Measurements from ENCODE around the gene MAP1S. TPM values are rescaled to one million over a fixed set of nuclear protein-coding genes. Genes with fewer than 3 reads are reported as not detected.

MAP1S gene
- polyA plus RNA-seq, 3 donors = 33.9 to 40.7 (median 39.4) TPM

DNA sequence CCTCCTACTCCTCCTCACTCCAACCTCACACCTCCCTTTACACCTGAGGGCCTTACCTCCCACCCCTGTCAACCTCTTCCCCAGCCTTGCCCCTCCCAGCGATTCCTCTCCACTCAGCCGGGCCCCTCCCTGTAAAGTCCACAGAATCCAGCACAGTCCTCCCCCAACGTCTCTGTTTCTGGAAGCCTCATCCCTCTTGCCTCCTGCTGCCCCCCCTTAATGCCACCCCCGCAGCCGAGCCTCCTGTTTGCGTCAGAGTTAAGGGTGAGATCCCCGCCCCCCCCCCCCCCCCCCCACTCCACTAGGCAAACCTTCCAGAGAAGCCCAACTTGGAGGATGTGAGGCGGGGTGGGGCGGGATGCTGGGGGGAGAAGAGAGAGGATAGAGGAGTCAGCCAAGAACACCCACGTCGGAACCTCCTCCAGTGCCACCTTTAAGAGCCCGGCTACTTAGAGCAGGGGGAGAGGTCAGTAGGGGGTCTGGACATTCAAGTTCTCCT is 33.2 kb upstream of the MAP1S start:
- no peak for DNase-seq (ENCODE audit: extremely low read depth in 1 of 11, low read depth in 9 of 11, low spot score in 4 of 11)

DNA sequence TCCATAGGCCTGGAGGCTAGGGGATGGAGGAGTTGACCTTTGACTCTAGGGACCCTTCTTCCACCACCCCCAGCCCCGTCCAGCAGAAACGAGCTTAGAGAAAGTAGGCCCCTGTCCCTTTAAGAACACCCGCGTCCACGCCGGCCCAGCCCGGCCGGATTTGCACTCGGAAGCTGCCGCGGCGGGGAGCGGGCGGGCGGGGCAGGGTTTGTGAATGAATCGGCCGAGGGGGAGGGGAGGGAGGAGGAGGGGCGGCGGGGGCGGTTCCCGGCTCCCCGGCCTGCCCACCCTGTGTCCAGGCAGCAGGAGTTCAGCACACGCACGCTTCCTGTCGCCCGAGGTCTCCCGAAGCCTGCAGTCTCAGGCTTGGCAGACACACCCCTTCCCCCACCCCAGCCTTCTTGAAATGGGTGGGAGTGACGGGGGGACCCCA is 32.7 kb upstream of the MAP1S start:
- no peak for DNase-seq (ENCODE audit: extremely low read depth in 1 of 11, low read depth in 9 of 11, low spot score in 4 of 11)

- no peak for DNase-seq (ENCODE audit: extremely low read depth in 1 of 11, low read depth in 9 of 11, low spot score in 4 of 11)
Measured at GRCh38 chr19:17687141-17687856, 32.0 kb upstream of the MAP1S start.

DNA sequence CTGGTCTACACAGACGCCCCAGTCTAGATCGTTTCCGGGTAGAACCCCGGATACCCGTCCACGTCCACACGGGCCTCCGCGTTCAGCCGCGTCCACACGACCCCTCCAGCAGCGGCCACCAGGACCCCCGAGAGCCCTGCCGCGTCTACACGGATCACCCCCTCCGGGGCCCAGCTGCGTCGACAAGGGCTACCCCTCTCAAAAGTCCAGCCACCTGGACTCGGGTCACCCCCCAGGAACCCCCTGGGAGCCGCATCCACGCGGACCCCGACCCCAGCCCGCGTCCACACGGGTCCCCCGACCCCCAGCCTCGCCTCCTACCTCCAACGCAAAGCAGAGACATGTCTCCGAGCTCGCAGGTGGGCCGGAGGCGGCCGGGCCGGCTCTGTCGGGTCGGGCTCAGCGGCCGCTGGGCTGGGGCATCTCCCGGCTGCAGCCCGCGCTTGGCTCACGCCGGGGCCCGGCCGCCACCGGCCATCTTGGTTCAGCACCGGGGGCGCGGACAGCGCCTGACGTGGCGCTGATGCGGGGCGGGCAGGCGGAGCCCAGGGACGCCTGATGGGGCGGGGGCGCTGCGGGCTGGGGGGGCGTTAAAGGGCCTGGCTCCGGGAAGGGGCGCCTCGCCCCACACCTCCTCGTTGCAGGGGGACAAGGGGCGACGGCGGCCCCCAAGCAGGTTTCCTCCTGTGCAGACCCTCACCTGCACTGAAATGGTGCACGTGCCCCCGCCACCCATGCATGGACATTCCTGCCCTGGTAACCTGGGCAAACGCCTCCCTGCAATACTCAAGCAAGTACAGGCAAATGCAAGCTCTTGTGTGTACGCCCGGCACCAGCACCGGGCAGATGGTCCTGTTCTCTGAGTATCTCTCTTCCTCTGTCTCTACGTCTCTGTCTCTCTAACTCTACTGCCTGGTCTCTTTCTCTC is 31.2 kb upstream of the MAP1S start, which contains the start of gene UNC13A:
UNC13A (minus strand) TSS at position 498 of the 928 bp plus-strand sequence; CDS start at position 343, 155 bp downstream.
- DNase-seq (ENCODE audit: extremely low read depth in 1 of 11, low read depth in 9 of 11, low spot score in 4 of 11) = peak in 10 of 11 donors; percentile 33 to 70 (median 58)

DNA sequence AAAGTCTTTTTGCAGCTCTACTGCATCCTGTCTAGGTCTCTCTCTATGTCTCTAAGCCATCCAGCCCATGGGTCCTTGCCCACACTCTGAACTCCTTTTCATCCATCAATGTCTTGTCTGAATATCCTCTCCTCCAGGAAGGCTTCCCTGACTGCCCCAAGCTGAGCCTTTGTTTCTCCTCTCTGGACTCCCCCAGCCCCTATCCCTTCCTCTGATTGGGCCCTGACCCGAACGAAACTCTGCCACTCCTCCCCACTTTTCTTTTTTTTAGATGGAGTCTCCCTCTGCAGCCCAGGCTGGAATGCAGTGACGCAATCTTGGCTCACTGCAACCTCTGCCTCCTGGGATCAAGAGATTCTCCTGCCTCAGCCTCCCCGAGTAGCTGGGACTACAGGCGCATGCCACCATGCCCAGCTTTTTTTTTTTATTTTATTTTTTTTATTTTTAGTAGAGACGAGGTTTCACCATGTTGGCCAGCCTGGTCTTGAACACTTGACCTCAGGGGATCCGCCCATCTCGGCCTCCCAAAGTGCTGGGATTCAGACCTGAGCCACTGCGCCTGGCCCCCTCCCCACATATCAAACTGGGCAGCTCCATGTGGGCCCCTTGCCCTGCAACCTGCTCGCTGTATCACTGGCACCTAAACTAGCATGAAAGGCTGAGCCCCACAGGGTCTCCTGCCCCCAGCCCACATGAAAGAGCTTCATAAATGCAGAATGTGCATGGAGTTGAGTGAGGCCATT is 30.3 kb upstream of the MAP1S start:
- DNase-seq (ENCODE audit: extremely low read depth in 1 of 11, low read depth in 9 of 11, low spot score in 4 of 11) = no peak

GRCh38 chr19:17692566-17692965 is 26.7 kb upstream of the MAP1S start:
- DNase-seq (ENCODE audit: extremely low read depth in 1 of 11, low read depth in 9 of 11, low spot score in 4 of 11) = no peak

DNA sequence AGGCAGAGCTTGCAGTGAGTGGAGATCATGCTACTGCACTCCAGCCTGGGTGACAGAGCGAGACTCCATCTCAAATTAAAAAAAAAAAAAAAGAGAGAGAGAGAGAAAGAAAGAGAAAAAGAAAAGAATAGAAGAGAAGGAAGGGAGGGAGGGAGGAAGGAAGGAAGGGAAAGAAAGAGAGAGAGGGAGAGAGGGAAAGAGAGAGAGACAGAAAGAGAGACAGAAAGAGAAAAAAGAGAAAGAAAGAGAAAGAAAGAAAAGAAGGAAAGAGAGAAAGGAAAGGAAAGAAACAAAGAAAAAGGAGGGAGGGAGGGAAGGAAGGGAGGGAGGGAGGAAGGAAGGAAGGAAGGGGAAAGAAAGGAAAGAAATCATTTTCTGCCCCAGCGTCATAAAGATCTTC is 24.1 kb upstream of the MAP1S start:
- DNase-seq (ENCODE audit: extremely low read depth in 1 of 11, low read depth in 9 of 11, low spot score in 4 of 11) = no peak

DNA sequence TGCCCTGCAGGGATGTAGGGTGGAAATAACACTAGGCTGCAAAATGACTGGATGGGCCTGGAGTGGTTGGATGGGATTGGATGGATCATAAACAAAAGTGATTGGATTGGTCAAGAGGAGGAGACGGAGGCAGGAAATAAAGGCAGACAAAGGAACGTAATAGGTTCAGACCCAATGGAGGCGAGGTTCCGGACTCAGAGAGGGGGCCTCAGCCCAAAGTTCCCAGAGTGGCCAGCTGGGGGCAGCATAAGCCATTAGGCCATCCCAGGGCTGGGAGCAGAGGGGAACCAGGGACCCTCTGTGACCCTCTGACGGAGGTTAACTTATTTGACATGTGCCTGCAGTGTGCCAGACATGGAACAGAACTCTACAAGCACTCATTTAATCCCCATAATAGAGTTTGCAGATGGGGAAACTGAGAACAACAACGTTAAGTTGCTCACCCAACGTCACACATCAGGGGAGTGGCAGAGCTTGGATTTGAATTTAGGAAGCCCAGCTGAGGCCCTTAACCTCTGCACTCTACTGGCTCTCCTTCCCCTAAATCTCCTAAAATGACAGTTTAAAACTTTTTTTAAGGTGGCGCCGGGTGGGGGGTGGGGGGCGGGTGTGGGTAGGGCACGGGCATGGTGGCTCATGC is 15.3 kb upstream of the MAP1S start:
- DNase-seq (ENCODE audit: extremely low read depth in 1 of 11, low read depth in 9 of 11, low spot score in 4 of 11) = no peak

- DNase-seq (ENCODE audit: extremely low read depth in 1 of 11, low read depth in 9 of 11, low spot score in 4 of 11) = no peak
Measured at GRCh38 chr19:17706750-17707181, 12.5 kb upstream of the MAP1S start.

DNA sequence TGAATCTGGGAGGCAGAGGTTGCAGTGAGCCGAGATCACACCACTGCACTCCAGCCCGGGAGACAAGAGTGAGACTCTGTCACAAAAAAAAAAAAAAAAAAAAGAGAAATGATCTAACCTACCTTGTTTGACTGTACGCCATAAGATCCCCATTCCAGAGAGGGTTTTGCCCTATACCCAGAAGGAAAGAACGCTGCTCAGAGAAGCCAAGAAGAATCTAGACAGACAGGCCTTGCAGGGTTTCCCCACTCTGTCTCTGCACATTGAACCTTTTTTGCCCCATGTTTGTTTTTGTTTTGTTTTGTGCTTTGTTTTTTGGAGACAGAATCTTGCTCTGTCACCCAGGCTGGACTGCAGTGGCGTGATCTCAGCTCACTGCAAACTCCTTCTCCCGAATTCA is 7.4 kb upstream of the MAP1S start:
- DNase-seq (ENCODE audit: extremely low read depth in 1 of 11, low read depth in 9 of 11, low spot score in 4 of 11) = no peak

- DNase-seq (ENCODE audit: extremely low read depth in 1 of 11, low read depth in 9 of 11, low spot score in 4 of 11) = no peak
Measured at GRCh38 chr19:17716309-17716929, 2.9 kb upstream of the MAP1S start.

- DNase-seq (ENCODE audit: extremely low read depth in 1 of 11, low read depth in 9 of 11, low spot score in 4 of 11) = no peak
Measured at GRCh38 chr19:17718550-17718946, 732 bp upstream of the MAP1S start.

DNA sequence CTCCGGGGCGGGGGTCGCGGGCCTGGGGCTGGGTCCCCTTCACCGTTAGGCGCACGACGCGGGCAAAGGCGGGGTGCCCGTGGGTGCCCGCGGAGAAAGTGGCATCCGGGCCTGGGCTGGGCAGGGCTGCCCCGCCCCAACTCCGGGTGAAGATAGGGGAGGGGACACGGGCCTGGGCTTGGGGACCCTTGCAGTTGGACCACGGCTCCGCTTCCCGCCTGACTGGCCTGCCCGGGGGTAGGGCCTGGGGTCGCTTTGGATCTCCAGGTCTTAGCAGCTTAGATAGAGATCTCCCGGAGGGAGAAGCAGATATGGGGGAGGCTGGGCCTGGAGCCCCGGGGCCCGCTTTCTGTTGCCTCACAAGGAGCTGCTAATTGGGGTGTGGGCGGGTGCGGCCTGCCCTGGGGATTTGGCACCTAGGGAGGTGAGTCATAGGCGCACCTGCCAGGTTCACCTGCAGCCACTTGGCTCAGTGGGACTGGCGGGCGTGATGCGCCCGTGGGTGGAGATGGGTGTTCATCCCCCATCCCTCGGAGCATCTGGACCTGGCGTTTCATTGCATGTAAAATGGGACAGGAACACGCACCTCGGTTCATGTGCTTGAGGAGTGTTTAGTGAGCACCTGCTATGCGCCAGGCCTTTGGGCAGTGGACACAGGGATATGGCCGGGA is 585 bp downstream of the MAP1S start:
- DNase-seq (ENCODE audit: extremely low read depth in 1 of 11, low read depth in 9 of 11, low spot score in 4 of 11) = no peak

GRCh38 chr19:17720440-17720839 is 1.2 kb downstream of the MAP1S start:
- DNase-seq (ENCODE audit: extremely low read depth in 1 of 11, low read depth in 9 of 11, low spot score in 4 of 11) = no peak

GRCh38 chr19:17721111-17721628 is 1.9 kb downstream of the MAP1S start:
- DNase-seq (ENCODE audit: extremely low read depth in 1 of 11, low read depth in 9 of 11, low spot score in 4 of 11) = no peak

GRCh38 chr19:17721821-17722220 is 2.5 kb downstream of the MAP1S start:
- no peak for DNase-seq (ENCODE audit: extremely low read depth in 1 of 11, low read depth in 9 of 11, low spot score in 4 of 11)

GRCh38 chr19:17722655-17723240 is 3.5 kb downstream of the MAP1S start:
- no peak for DNase-seq (ENCODE audit: extremely low read depth in 1 of 11, low read depth in 9 of 11, low spot score in 4 of 11)

Measured in renal cortex interstitium (tissue), 11 donors.